WI38 (cell line): Measurements from ENCODE around the gene HDHD5.

Source experiments
- H3K4me3 ChIP-seq: 2 replicates; pipeline ENCODE4 v1.5.1; 2011; ENCODE audit warnings: low read depth, mild to moderate bottlenecking, control low read depth, low read length
- CTCF ChIP-seq: IDR thresholded peaks from 2 replicates; pipeline ENCODE4 v1.5.1; 2012; ENCODE audit warnings: low read depth, mild to moderate bottlenecking, control low read depth, low read length

HDHD5 gene

DNA sequence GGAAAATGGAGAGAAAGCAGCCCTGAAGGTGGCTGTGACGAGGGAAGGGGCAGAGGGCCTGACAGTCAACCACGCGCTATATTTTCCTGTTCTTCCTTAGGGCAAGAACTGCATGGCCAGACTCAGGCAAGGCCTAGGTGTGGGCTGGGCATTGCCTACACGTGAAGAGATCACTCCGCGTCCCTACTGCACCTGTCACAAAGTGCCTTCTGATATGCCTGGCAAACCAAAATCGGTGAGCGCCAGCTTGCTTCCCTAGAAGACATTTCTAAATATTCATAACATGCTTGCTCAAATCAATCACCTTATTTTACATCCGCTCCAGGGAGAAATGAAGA is 44.2 kb downstream of the HDHD5 start:
- H3K4me3 ChIP-seq: no peak overlapping the region
- TF ChIP-seq CTCF: no peak

- TF ChIP-seq CTCF: no peak
- H3K4me3 ChIP-seq: no peak overlapping the region
These were observed 44.7 kb downstream of the HDHD5 start for GRCh38 chr22:17114173-17114897.

DNA sequence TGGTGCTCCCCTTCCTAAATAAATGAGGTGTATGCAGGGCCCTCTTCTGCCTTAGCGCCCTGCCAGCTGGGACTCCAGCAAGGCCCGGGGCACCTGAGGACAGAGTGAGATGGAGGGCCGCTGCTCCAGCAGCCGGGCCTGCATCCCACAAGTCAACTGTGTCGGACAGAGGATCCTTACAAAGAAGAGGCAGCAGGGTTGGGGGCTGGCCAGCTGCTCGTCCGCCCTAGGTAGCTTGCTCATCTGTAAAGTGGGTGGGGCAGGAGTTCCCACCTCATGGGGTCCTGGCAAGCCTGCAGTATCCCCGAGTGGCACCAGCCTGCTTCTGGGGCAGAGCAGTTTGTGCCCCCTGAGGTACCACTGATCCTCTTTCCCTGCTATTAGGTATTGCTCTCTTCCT is 45.5 kb downstream of the HDHD5 start:
- H3K4me3 ChIP-seq: no peak overlapping the region
- no peak for TF ChIP-seq CTCF

DNA sequence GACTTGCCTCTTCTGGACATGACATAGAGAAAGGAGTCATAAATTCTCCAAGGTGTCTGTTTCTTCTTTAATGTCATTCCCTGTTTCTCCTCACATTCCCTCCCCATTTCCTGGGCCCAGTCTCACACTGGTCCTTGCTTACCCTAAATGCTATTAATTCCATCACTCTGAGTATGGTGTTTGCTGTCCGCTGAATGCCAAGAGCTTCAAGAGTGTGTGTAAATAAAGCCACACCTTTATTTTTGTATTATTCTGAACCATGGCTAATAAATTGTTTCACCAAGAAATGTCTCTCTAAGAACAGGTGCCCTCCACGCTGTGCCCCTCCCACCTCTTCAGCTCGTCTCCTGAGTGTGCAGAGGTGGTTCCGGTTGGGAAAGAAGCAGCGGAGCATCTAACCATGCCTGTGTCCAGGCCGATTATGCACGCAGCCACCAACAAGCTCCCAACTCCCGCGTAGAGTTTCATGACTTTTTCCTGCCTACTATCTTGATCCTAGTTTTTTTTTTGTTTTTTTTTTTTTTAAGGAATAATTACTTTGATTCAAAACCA is 46.5 kb downstream of the HDHD5 start:
- no peak for TF ChIP-seq CTCF
- no peak overlapping the region for H3K4me3 ChIP-seq

- TF ChIP-seq CTCF: no peak
- no peak overlapping the region for H3K4me3 ChIP-seq
These were observed 48.1 kb downstream of the HDHD5 start for GRCh38 chr22:17110791-17111550.

- TF ChIP-seq CTCF: no peak
- H3K4me3 ChIP-seq: no peak overlapping the region
These were observed 49.1 kb downstream of the HDHD5 start for GRCh38 chr22:17109976-17110375.
